Measurements from ENCODE around the gene RFTN1. TPM values are rescaled to one million over a fixed set of nuclear protein-coding genes. Genes with fewer than 3 reads are reported as not detected.

RFTN1 gene
- total and polyA plus RNA-seq, 10 of the 15 experiments (the other 5 are each of a cell fraction or from before 2014, with no cell fraction given) = 20.6 to 213 (median 147) TPM

DNA sequence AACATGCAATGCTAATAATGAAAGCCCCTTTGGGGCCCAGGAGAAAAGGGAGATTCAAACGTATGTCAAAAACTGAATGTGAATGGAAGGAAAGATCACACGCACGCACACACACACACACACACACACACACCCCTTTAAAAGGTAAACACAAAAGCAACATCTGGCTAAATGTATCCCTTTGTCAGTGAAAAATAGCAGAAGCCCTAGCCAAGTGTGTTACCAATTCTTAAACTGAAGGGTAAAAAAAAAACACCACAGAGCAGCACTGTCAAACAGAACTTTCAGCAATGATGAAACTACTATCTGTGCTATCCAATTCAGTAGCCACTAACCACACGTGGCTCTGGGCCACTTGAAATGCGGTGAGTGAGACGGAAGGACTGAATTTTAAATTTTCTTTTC lies 4.9 kb downstream of the RFTN1 start (continued):
- TF ChIP-seq ZBED1 (IDR thresholded peaks at IDR 0.05; ENCODE audit: borderline replicate concordance) (peak; percentile 91; the same call in 1 of the 2 replicates), SMAD1 (IDR thresholded peaks at IDR 0.05; ENCODE audit: low read depth, partially characterized antibody) (peak; percentile 77), ATF7 (IDR thresholded peaks at IDR 0.05; ENCODE audit: low read depth) (peak; percentile 80), TCF3 (IDR thresholded peaks at IDR 0.05; ENCODE audit: borderline replicate concordance, insufficient read depth, low read depth, low read length) (peak; percentile 63; the same call in 1 of the 2 replicates), ZSCAN29 (IDR thresholded peaks at IDR 0.05) (no peak), CREB1 (IDR thresholded peaks at IDR 0.05; ENCODE audit: low read depth) (no peak), BCL11A (IDR thresholded peaks at IDR 0.05; ENCODE audit: low read depth, low read length) (peak; percentile 71), SP1 (IDR thresholded peaks at IDR 0.05; ENCODE audit: low read depth, low read length) (no peak), IKZF1 (conservative IDR thresholded peaks at IDR 0.05) (no peak; the same call in 1 of the 2 replicates), SREBF1 (IDR thresholded peaks at IDR 0.05; ENCODE audit: low read length) (no peak), TCF12 (IDR thresholded peaks at IDR 0.05; ENCODE audit: low read depth, low read length) (0 out of 2 replicates have a peak, but pooled peaks have one; percentile 49), IKZF2 (IDR thresholded peaks at IDR 0.05) (peak; percentile 47 to 65; a peak in 3 of 4 replicates), SRF (IDR thresholded peaks at IDR 0.05; ENCODE audit: low read depth in 2 of 2, low read length in 2 of 2) (no peak), EP300 (IDR thresholded peaks at IDR 0.05; ENCODE audit: borderline replicate concordance in 1 of 2, control insufficient read depth in 1 of 2, low read depth in 2 of 2, low read length in 2 of 2) (peak; percentile 86 to 88; a peak in 3 of 4 replicates), STAT3 (IDR thresholded peaks at IDR 0.05; ENCODE audit: low read depth, low read length) (peak; percentile 58; the same call in 1 of the 2 replicates)
- TF ChIP-seq, protein P1, sequence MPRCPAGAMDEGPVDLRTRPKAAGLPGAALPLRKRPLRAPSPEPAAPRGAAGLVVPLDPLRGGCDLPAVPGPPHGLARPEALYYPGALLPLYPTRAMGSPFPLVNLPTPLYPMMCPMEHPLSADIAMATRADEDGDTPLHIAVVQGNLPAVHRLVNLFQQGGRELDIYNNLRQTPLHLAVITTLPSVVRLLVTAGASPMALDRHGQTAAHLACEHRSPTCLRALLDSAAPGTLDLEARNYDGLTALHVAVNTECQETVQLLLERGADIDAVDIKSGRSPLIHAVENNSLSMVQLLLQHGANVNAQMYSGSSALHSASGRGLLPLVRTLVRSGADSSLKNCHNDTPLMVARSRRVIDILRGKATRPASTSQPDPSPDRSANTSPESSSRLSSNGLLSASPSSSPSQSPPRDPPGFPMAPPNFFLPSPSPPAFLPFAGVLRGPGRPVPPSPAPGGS (IDR thresholded peaks at IDR 0.05; ENCODE audit: borderline replicate concordance, insufficient read depth, low read depth, low read length, poor library complexity, severe bottlenecking) = peak; percentile 65
- TF ChIP-seq, protein P2, sequence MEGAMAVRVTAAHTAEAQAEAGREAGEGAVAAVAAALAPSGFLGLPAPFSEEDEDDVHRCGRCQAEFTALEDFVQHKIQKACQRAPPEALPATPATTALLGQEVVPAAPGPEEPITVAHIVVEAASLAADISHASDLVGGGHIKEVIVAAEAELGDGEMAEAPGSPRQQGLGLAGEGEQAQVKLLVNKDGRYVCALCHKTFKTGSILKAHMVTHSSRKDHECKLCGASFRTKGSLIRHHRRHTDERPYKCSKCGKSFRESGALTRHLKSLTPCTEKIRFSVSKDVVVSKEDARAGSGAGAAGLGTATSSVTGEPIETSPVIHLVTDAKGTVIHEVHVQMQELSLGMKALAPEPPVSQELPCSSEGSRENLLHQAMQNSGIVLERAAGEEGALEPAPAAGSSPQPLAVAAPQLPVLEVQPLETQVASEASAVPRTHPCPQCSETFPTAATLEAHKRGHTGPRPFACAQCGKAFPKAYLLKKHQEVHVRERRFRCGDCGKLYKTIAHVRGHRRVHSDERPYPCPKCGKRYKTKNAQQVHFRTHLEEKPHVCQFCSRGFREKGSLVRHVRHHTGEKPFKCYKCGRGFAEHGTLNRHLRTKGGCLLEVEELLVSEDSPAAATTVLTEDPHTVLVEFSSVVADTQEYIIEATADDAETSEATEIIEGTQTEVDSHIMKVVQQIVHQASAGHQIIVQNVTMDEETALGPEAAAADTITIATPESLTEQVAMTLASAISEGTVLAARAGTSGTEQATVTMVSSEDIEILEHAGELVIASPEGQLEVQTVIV (IDR thresholded peaks at IDR 0.05; ENCODE audit: borderline replicate concordance, partially characterized antibody) = no peak
- TF ChIP-seq, protein P3, sequence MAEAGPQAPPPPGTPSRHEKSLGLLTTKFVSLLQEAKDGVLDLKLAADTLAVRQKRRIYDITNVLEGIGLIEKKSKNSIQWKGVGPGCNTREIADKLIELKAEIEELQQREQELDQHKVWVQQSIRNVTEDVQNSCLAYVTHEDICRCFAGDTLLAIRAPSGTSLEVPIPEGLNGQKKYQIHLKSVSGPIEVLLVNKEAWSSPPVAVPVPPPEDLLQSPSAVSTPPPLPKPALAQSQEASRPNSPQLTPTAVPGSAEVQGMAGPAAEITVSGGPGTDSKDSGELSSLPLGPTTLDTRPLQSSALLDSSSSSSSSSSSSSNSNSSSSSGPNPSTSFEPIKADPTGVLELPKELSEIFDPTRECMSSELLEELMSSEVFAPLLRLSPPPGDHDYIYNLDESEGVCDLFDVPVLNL (IDR thresholded peaks at IDR 0.05; ENCODE audit: low read depth, low read length) = no peak
